Measurements from ENCODE around the gene ANKUB1. TPM values are rescaled to one million over a fixed set of nuclear protein-coding genes. Genes with fewer than 3 reads are reported as not detected.

ANKUB1 gene
- total RNA-seq, 1 experiment from 2014 or later, result not detected

- ATAC-seq, result no peak
- H3K27ac ChIP-seq (ENCODE audit: low read depth, low read length), result no peak overlapping the region
- CTCF ChIA-PET, result no interaction called here
Observed at GRCh38 chr3:149738876-149739275, 53.5 kb downstream of the ANKUB1 start.

More at GRCh38 chr3:149738876-149739275, 53.5 kb downstream of the ANKUB1 start:
- Histone ChIP-seq H3K4me1 (ENCODE audit: control insufficient read depth in 1 of 2, insufficient read depth in 2 of 2, low read length in 2 of 2) (peaks cover 14 to 15% of the 10 kb centered on the region in 2 experiments), H3K9me3 (ENCODE audit: control insufficient read depth in 1 of 2, insufficient read depth in 1 of 2, low read depth in 1 of 2, low read length in 2 of 2) (no peaks in the 10 kb centered on the region), H3K9ac (ENCODE audit: low read length) (no peak overlapping the region), H3K9me2 (ENCODE audit: insufficient read depth) (no peaks in the 10 kb centered on the region), H3K4me2 (ENCODE audit: low read length) (no peak overlapping the region), H3K79me2 (ENCODE audit: insufficient read depth, low read length) (no peaks in the 10 kb centered on the region), H2AFZ (ENCODE audit: low read depth, low read length, poor library complexity, severe bottlenecking) (no peak overlapping the region), H3K36me3 (ENCODE audit: control insufficient read depth in 1 of 2, insufficient read depth in 2 of 2, low read length in 2 of 2) (peaks cover 10 to 21% of the 10 kb centered on the region in 2 experiments; a peak in 2 of 4 replicates), H3K27me3 (ENCODE audit: insufficient read depth, low read length) (no peaks in the 10 kb centered on the region), H3K4me3 (replicated peaks in 1 of 2; ENCODE audit: low read depth in 1 of 2, low read length in 2 of 2) (no peak overlapping the region), H4K20me1 (ENCODE audit: insufficient read depth) (no peaks in the 10 kb centered on the region)
- ChIA-PET RAD21 (ENCODE audit: low non-redundant PET in 1 of 2, low total read pairs in 2 of 2, uncharacterized antibody in 2 of 2, unreplicated experiment in 2 of 2) (no interaction called here), POLR2A (no interaction called here)
- intact Hi-C loops (cut with micrococcal nuclease), result no loop called here
- DNase-seq (ENCODE audit: low read depth, low spot score), result no peak
- BruUV-seq (replicated peaks), result no TSS peak
- TF ChIP-seq ELF1 (IDR thresholded peaks at IDR 0.05; ENCODE audit: borderline replicate concordance, low read depth), result no peak
- TF ChIP-seq JUND (IDR thresholded peaks at IDR 0.05), result no peak
- no peak for TF ChIP-seq CEBPB (IDR thresholded peaks at IDR 0.05; ENCODE audit: low read depth)
- TF ChIP-seq SRF (IDR thresholded peaks at IDR 0.05; ENCODE audit: low read depth), result no peak
- TF ChIP-seq EGR1 (IDR thresholded peaks at IDR 0.05; ENCODE audit: low read depth), result no peak
- no peak for TF ChIP-seq RAD21 (IDR thresholded peaks at IDR 0.05; ENCODE audit: low read depth)
- TF ChIP-seq CTCF (IDR thresholded peaks at IDR 0.05 in 2 of 3, conservative IDR thresholded peaks at IDR 0.05 in 1 of 3; ENCODE audit: borderline replicate concordance in 1 of 3, insufficient read depth in 1 of 3, low read depth in 2 of 3, low read length in 2 of 3), result no peak
- TF ChIP-seq ZFX (IDR thresholded peaks at IDR 0.05), result no peak
- TF ChIP-seq ZBTB33 (IDR thresholded peaks at IDR 0.05; ENCODE audit: extremely low read depth, insufficient replicate concordance, low read length), result no peak
- TF ChIP-seq REST (IDR thresholded peaks at IDR 0.05; ENCODE audit: low read depth), result no peak
- TF ChIP-seq ATF3 (IDR thresholded peaks at IDR 0.05), result no peak
- no peak for TF ChIP-seq POLR2A (IDR thresholded peaks at IDR 0.05; ENCODE audit: borderline replicate concordance, extremely low read depth, insufficient read depth, insufficient read length)
- TF ChIP-seq SIN3A (IDR thresholded peaks at IDR 0.05; ENCODE audit: low read depth), result no peak
- TF ChIP-seq FOSL1 (IDR thresholded peaks at IDR 0.05; ENCODE audit: low read depth), result no peak

All from HCT116 (cell line).